DMS 273 (cell line): Measurements from ENCODE around the gene RERE.
"Not testable (repeated sequence)": the region's sequence is repeated elsewhere in the genome, so short reads cannot be mapped to it uniquely, and the experiment has no call there.

Experiments
- DNase-seq: peaks from one replicate; lab custom pipeline; 2025; ENCODE audit not compliant: unreplicated experiment; lab: John Stamatoyannopoulos, UW

The RERE gene

DNA sequence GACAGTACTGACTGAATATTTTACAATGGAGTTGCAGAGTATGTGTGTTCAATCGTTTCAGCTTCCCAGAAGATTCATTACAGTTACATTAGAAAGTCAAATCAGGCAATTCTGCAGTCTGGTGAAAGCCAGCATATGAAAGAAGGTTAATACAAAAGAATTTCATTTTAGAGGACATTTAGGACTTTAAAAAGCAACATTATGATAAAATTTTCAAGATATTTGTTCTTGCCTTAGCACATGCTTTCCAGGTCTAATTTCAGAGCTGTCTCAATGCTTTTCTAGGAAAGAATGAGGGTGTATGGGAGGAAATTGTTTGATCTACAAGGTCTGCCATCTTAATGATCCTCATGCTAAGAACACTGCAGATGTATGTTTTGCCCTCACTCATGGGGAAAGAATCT lies 63.2 kb downstream of the RERE start:
- DNase-seq = peak; percentile 49

DNA sequence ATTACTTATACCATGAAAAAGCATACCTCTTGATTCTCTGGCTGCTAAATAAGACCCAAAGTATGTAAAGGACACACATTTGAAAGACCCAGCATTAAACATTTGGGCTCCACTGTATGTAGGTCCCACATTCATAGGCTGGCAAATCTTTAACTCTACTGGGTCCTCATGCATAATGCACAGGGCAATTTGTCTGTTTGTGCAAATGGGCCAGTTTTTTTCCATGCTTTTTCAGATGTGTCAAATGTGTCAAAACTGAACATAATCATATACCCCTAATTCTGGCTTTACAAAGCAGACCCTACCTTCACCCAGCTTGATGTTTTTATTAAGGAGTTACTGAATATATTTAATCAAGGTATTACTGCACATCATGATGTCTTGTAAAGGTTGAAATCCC lies 63.7 kb downstream of the RERE start:
- peak; percentile 56 for DNase-seq

DNA sequence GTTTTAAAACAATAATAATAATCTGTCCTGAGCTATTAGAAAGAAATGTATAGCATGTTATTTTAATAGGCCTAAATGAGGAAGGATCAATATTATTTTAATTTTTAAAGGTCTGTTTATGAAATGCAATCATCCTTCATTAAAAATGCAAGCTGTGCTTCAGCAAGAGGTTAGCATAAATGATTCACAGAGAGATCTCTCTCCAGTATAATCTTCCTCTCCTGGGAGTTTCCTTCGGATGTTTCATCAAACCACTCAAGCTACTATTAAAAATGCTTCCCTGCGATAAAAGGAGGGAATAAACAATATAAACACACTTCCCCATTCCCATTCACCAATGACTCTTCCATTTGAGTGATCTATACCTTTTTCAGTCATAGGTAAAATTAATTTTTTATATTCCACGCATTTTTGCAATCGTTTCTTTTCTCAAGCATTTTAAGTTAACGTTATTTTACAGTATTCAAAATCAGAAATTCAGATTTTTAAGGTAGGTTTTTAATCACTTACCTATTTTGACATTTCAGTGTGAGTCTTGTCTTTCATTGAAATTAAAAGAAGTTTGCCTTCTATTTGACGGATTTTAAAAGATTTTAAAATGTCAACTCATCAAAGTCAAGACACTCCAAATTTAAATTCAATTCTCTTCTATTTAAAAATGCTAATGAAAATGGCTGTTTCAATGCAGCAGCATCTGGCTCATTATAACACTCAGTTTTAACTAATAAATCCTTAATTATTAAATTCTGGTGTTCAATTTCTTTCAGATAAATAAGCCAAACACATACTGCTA lies 64.3 kb downstream of the RERE start:
- DNase-seq = peak; percentile 45

DNA sequence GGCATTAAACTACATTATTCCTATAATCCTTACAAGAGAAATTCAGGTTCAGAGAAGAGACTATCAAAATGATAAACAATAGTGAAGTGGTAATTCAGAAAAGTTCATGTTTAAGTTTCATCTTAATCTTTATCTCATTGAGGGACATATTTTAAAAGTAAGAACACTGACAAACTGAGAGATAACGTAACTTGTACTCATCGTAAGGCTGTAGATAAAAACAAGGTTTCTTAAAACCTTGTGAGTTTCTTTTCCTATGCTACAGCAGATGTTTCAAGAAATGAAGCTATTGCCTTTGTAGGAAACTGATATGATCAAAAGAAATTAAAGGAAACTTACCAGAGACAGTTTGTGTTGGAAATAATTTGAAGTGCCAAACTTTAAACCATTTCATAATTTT lies 65.0 kb downstream of the RERE start:
- no peak for DNase-seq

DNA sequence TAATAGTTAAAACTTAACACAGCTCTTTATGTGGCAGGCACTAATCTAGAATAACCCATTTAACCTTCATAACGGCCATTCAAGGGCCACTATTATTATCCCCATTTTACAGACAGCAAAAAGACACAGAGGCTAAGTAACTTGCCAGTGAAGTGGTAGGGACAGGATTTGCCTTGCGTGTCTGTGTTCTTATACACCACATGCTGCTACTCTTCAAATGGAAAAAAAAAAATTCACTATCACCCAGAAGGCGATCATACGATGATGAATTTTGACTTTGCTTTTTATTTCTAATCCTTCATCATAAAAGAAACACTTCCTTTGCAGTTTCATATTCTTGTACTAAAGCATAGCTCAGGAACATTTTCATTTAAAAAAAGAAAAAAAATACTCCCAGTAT lies 65.5 kb downstream of the RERE start:
- no peak for DNase-seq

DNA sequence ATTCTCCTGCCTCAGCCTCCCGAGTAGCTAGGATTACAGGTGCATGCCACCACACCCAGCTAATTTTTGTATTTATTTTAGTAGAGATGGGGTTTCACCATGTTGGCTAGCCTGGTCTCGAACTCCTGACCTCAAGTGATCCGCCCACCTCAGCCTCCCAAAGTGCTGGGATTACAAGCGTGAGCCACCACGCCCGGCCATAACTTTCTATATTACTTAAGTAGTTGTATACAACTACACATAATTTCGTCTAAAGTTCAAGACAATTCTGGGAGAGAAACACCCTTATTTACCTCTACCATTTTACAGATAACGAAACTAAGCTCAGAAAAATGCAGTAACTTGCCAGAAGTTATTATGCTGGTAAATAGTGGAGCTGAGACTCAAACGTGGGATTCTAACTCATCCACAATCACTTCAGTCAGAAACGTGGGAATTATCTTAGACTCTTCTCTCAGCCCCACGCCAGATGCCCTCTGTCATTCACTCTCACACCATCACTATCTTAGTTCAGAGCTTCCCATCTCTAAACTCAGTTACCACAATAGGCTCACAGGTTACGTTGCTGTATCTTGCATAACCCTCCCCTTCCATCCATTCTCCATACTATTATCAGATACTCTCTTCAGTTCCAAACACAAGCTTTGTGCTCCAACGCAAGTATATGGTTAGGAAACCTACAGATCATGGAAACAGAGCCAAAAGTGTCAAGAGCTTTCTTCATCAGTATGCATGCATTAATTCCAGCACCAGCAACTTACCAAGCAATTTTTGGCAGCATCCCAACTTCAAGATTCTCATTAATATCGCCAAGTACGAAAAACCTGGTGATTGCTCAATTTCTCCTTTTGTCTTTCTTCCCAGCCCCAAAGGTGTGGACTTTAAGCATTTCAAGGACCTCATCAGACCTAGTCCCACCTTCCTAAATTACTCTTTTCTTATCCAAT lies 69.3 kb downstream of the RERE start:
- peak; percentile 65 for DNase-seq

DNA sequence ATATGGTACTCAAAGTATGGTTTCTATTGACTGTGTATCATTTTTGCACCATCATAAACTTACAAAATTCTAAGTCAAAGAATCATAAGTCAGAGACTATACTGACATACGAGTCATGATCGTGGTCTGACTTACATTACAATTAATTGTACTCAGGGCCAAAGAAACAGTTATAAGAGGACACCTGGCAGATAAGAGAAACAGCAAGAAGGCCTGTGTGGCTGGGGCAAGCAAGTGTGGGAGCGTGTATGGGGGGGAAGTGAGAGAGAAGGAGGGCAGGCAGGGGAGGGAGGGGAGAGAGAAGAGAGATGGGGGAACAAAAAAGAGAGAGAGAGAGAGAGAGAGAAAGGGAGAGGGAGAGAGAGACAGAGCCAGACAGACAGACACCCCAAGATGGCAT lies 70.9 kb downstream of the RERE start:
- no peak for DNase-seq

DNA sequence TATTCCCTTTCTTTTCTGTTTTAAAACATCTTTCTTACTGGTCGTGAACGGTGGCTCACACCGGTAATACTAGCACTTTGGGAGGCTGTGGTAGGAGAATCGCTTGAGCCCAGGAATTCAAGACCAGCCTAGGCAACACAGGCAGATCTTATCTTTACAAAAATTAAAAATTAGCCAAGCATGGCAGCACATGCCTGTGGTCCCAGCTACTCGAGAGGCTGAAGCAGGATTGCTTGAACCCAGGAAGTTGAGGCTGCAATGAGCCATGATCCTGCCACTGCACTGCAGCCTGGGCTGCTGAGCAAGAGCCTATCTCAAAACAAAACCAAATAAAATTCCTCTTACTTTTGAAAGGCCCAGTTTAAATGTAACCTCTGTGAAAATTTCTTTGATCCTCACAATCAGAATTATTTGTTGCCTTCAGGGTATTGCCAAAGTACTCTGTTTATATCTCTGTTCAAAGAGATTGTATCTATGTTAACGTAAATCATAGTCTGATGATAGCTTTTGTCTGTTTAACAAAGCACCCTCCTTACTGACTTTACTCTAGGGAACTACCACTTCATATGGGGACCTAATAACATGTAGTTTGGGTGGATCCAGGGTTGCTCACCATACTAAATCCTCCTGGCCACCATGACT lies 71.6 kb downstream of the RERE start:
- no peak for DNase-seq

DNA sequence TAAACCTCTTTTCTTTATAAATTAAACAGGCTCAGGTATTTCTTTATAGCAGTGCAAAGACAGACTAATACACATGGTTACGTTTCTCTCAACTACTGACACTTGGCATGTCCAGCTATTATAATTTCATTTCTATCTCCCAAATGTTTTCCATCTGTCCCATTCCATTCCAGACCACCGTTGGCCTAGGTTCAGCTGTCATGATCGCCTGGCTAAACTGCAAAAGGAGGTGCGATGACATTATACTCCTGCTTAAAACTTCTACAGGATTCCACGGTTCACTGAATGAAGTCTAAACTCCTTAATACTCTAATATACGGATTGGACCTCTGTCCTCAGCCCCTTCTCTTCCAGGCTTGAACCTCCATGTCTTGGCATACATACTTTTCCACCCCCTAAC lies 72.1 kb downstream of the RERE start:
- DNase-seq = no peak

DNA sequence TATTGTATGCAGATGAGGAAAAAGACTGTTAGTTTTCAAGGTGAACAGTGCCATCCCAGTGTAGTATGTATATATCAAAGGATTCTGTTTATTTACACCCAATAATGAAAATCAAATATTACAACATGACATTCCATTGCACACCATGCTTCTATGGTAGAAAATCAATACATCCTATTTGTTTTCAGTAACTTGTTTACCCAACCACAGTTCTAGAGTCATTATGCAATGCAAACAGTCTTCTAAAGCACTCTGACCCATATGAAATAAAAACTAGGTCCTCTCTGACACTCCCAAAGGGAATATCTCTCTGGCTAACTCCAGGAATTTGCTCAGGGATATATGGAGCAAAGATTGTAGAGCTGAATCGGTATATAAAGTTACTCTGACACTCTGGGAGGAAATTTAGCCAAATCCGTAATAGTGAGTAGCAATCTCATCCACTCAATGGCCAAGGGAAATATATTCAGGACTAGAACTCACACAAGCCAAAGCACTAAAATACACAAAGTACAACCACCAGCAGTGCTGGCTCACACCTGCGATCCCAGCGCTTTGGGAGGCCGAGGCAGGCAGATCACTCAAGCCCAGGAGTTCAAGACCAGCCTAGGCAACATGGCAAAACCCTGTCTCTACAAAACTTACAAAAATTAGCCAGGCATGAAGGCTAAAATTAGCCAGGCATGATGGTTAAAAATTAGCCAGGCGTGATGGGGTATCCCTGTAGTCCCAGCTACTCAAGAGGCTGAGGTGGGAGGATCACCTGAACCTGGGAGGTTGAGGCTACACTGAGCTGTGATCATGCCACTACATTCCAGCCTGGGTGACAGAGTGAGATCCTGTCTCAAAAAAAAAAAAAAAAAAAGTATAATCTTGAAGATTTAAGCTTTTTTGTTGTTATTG lies 75.2 kb downstream of the RERE start:
- DNase-seq = no peak

DNA sequence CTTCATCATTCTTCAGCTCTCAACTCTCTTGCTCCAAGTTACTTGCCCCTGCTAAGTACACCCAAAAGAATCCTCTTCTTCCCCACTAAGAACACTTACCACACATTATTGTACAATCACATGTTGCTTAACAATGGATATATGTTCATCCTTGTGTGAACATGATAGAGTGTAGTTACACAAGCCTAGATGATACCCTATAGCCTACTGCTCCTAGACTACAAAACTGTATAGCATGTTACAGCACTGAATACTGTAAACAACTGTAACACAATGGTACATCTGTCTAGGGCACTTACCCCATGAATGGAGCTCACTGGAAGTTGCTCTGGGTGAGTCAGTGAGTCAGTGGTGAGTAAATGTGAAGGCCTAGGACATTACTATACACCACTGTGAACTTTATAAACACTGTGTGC lies 77.4 kb downstream of the RERE start:
- DNase-seq = no peak

DNA sequence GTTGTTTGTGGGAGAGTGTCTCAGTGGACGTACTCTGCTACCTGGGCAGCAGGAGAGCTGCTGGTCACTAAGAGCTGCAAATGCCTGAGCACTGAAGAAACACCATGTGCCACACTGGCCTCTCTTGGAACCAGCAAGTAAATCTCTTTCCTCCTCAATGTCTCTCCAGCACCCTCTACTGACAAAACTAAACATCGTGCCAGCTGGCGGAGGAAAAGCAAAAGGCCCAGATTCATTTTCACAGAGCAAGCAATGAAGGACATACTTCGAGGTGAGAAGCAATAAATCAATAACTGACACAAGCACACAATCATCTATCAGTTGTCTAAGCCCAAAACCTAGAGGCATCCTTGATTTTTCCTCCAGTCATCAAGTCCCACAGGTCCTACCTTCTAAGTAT lies 78.1 kb downstream of the RERE start:
- peak; percentile 35 for DNase-seq

DNA sequence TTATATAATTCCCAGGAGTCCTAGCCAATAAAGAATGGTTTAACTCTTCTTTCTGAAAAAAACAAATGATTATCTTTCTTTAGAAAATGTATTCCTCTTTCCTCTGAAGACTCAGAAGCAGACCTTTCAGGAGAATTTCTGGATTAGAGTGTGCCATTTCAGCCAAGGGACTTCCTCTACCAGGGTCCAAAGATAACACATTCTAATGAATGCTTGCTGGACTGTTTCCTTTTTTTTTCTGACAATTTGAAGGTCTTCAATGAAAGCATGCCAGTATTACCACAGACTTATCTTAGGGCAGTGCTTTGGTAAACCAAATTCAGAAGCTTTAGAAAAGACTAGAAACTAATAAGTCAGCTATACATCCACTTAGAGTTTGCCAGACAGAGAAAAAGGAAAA lies 80.5 kb downstream of the RERE start:
- no peak for DNase-seq

DNA sequence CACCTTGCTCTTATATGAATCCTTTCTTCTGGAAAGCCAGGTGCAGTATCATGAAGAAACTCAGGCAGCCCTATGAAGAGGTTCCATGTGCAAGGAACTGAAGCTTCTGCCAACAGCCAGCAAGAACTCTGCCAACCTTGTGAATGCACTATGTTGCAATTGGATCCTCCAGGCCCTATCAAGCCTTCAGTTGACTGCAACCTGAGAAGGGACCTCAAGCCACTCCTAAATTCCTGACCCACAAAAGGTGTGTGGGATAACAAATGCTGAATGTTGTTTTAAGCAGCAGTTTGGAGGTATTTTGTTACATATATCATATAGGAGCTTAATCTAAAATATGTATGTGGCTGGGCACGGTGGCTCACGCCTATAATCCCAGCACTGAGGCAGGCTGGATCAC lies 84.0 kb downstream of the RERE start:
- DNase-seq = peak; percentile 34

DNA sequence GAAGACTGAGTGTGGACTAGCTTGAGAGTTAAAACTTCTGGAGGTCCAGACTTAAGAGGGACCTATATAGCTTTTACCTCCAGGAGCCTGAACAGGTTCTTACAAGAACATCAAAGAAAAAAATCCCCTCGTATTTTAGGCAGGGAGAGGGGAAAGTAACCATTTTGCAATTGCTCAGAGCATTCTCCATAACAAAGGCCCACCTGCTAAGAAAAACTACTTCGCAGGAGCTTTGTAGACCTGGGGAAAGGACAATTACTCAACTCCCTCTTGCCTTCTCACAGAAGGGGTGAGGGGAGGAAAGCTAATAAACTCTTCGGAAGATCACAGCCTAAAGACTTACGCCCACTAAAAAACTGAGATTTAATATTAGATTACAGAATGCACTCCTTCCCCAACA lies 86.3 kb downstream of the RERE start:
- no peak for DNase-seq

DNA sequence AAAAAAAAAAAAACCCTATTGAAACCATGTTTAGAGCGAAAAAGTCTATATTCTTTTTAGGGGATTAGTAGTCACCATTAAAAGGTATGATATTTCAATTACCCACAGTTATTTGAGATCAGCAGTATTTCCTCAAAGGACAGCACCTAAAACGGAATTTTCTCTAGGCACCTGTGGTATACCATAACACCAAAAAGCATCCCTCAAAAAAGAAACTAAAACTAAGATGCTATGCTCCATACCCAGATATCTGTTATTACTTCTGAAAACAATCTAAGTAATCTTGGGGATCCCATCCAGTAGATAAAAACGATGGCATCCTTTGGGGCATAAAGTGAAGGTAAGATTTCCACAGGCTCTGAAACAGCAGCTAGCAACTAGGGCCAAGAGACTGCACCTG lies 89.0 kb downstream of the RERE start:
- no peak for DNase-seq

DNA sequence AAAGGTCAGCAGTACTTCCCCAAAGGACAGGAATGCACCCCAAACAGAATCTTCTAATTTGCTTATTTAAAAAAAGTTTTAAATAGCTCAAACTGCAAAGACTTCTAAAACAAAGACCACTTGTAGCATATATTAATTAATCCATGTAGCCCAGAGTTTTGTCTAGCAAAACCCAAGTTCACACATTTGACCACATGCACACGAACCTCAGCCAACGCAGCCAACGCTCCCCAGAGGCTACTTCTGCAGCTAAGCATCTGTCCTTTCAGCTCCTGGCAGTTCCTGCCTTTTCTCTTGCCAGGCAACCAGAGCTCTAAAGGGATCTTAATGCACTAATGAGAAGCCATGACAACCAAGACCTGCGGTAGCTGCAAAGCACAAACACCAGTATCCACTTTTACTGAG lies 89.6 kb downstream of the RERE start:
- DNase-seq = peak; percentile 95

DNA sequence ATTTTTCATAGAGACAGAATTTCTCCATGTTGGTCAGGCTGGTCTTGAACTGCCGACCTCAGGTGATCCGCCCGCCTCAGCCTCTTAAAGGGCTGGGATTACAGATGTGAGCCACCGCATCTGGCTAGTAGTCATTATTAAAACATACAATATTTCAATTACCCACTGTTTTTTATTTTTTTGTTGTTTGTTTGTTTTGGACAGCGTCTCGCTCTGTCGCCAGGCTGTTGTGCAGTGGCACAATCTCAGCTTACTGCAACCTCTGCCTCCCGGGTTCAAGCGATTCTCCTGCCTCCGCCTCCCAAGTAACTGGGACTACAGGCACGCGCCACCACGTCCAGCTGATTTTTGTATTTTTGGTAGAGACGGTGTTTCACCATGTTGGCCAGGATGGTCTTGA lies 90.1 kb downstream of the RERE start:
- not testable (repeated sequence) for DNase-seq

DNA sequence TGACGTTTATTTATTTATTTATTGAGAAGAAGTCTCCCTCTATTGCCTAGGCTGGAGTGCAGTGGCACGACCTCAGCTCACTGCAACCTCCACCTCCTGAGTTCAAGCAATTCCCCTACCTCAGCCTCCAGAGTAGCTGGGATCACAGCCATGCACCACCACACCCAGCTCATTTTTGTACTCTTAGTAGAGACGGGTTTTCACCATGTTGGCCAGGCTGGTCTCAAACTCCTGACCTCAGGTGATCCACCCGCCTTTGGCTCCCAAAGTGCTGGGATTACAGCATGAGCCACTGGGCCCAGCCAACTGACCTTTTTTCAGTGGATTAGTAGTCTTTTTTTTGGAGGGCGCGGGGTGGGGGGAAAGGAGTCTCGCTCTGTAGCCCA lies 90.6 kb downstream of the RERE start:
- DNase-seq = not testable (repeated sequence)

DNA sequence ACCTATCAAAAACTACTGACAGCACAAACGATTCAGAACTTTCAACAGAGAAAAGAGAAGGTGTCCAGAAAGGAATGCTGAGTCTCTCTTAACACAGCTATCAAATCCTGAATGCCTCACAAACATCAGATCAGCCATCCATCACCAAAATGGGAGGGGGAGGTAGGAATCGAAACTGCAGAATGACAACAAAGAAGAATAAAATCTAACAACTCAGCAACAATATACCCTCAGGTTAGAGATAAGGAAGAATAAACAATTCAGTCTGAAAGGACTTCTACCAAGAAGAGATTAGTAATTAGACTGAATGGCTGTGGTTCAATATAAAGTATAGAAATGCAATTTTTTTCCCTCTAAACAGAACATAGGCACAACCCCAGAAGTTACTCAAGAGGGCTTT lies 94.4 kb downstream of the RERE start:
- DNase-seq = no peak

DNA sequence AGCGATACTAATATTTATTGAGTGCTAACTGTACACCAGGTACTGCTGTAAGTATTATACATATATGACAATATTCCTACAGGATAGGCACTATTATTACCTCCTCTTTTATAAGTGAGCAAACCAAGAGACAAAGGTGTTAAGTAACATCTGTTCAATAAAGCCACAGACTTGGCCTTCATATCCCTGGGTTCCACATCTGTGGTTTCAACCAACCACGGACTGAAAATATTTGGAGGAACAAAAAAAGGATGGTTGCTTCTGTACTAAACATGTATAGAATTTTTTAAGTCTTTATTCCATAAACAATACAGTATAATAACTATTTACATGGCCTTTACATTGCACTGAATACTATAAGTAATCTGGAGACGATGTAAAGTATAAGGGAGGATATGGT lies 95.1 kb downstream of the RERE start:
- DNase-seq = no peak
